Measurements from ENCODE around the gene GPR37L1.

GPR37L1 gene

DNA sequence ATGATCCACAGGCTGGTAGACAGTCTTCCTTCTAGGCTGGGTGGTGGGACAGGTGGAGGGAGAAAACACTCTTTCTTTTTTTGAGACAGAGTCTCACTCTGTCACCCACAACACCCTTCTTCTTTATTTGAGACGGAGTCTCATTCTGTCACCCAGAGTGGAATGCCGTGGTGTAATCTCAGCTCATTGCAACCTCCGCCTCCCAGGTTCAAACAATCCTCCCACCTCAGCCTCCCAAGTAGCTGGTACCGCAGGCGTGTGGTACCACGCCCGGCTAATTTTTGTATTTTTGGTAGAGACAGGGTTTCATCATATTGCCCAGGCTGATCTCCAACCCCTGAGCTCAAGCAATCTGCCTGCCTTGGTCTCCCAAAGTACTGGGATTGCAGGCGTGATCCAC, 2.9 kb downstream of the GPR37L1 start:
- Histone ChIP-seq H3K27me3 (ENCODE audit: insufficient read depth, poor library complexity, severe bottlenecking) (no peaks in the 10 kb centered on the region), H3K4me3 (replicated peaks; ENCODE audit: insufficient read depth, low read length) (no peak overlapping the region), H3K27ac (replicated peaks) (no peak overlapping the region)
- no peak for DNase-seq (ENCODE audit: low read depth in 1 of 2, low spot score in 1 of 2)
- TF ChIP-seq POLR2AphosphoS5 (IDR thresholded peaks at IDR 0.05; ENCODE audit: low read depth), result no peak
- TF ChIP-seq GABPA (IDR thresholded peaks at IDR 0.05; ENCODE audit: low read depth), result no peak
- no peak for TF ChIP-seq SPI1 (IDR thresholded peaks at IDR 0.05; ENCODE audit: borderline replicate concordance, low read depth)
- TF ChIP-seq, protein P1, sequence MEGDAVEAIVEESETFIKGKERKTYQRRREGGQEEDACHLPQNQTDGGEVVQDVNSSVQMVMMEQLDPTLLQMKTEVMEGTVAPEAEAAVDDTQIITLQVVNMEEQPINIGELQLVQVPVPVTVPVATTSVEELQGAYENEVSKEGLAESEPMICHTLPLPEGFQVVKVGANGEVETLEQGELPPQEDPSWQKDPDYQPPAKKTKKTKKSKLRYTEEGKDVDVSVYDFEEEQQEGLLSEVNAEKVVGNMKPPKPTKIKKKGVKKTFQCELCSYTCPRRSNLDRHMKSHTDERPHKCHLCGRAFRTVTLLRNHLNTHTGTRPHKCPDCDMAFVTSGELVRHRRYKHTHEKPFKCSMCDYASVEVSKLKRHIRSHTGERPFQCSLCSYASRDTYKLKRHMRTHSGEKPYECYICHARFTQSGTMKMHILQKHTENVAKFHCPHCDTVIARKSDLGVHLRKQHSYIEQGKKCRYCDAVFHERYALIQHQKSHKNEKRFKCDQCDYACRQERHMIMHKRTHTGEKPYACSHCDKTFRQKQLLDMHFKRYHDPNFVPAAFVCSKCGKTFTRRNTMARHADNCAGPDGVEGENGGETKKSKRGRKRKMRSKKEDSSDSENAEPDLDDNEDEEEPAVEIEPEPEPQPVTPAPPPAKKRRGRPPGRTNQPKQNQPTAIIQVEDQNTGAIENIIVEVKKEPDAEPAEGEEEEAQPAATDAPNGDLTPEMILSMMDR (IDR thresholded peaks at IDR 0.05; ENCODE audit: insufficient read depth, low read length), result no peak
- TF ChIP-seq, protein P2, sequence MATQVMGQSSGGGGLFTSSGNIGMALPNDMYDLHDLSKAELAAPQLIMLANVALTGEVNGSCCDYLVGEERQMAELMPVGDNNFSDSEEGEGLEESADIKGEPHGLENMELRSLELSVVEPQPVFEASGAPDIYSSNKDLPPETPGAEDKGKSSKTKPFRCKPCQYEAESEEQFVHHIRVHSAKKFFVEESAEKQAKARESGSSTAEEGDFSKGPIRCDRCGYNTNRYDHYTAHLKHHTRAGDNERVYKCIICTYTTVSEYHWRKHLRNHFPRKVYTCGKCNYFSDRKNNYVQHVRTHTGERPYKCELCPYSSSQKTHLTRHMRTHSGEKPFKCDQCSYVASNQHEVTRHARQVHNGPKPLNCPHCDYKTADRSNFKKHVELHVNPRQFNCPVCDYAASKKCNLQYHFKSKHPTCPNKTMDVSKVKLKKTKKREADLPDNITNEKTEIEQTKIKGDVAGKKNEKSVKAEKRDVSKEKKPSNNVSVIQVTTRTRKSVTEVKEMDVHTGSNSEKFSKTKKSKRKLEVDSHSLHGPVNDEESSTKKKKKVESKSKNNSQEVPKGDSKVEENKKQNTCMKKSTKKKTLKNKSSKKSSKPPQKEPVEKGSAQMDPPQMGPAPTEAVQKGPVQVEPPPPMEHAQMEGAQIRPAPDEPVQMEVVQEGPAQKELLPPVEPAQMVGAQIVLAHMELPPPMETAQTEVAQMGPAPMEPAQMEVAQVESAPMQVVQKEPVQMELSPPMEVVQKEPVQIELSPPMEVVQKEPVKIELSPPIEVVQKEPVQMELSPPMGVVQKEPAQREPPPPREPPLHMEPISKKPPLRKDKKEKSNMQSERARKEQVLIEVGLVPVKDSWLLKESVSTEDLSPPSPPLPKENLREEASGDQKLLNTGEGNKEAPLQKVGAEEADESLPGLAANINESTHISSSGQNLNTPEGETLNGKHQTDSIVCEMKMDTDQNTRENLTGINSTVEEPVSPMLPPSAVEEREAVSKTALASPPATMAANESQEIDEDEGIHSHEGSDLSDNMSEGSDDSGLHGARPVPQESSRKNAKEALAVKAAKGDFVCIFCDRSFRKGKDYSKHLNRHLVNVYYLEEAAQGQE (IDR thresholded peaks at IDR 0.05; ENCODE audit: insufficient replicate concordance, low read depth), result no peak

DNA sequence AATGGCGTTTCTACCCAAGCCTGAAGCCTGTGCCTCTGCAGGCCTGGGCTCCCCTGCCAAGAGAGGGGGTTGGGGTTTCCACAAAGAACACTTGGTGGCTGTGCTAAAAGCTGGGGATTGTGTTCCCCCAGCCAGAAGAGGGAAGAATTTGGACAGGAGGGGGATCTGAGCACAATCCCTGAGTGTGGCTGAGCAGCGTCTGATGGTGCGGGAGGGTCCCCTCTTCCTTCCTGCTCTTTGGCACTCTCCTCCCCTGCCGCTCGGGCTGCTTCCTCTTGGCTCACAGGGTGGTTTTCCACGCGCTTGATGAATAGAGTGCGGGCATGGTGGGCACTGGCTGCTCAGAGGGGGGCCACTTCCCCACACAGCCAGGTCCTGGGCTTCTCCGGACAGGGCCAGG, 3.7 kb downstream of the GPR37L1 start:
- H3K27me3 ChIP-seq (ENCODE audit: insufficient read depth, poor library complexity, severe bottlenecking), result no peaks in the 10 kb centered on the region
- no peak overlapping the region for H3K27ac ChIP-seq (replicated peaks)
- H3K4me3 ChIP-seq (replicated peaks; ENCODE audit: insufficient read depth, low read length), result no peak overlapping the region
- DNase-seq (ENCODE audit: low read depth in 1 of 2, low spot score in 1 of 2), result no peak
- TF ChIP-seq POLR2AphosphoS5 (IDR thresholded peaks at IDR 0.05; ENCODE audit: low read depth), result no peak
- TF ChIP-seq GABPA (IDR thresholded peaks at IDR 0.05; ENCODE audit: low read depth), result no peak
- TF ChIP-seq, protein P1 (IDR thresholded peaks at IDR 0.05; ENCODE audit: insufficient read depth, low read length), result no peak
- no peak for TF ChIP-seq SPI1 (IDR thresholded peaks at IDR 0.05; ENCODE audit: borderline replicate concordance, low read depth)
- TF ChIP-seq, protein P2 (IDR thresholded peaks at IDR 0.05; ENCODE audit: insufficient replicate concordance, low read depth), result no peak

DNA sequence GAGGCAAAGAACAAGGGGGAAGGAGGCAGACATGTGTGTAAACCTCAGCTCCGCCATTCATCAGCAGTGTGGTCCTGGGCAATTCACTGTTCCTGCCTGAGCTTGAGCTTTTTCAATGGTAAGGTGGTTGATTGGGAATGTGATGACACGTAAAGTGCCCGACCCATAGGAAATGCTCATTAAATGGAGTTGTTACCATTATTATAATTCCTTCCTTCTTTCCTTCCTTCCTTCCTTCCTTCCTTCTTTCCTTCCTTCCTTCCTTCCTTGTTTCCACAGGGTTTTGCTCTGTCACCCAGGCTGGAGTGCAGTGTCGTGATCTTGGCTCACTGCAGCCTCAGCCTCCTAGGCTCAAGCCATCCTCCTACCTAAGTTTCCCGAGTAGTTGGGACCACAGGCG, 4.3 kb downstream of the GPR37L1 start:
- H3K27me3 ChIP-seq (ENCODE audit: insufficient read depth, poor library complexity, severe bottlenecking), result no peaks in the 10 kb centered on the region
- H3K27ac ChIP-seq (replicated peaks), result no peak overlapping the region
- TF ChIP-seq GABPA (IDR thresholded peaks at IDR 0.05; ENCODE audit: low read depth) (no peak), SPI1 (IDR thresholded peaks at IDR 0.05; ENCODE audit: borderline replicate concordance, low read depth) (no peak), POLR2AphosphoS5 (IDR thresholded peaks at IDR 0.05; ENCODE audit: low read depth) (no peak)
- TF ChIP-seq, protein P1 (IDR thresholded peaks at IDR 0.05; ENCODE audit: insufficient read depth, low read length), result no peak
- TF ChIP-seq, protein P2 (IDR thresholded peaks at IDR 0.05; ENCODE audit: insufficient replicate concordance, low read depth), result no peak
- no peak for DNase-seq (ENCODE audit: low read depth in 1 of 2, low spot score in 1 of 2)
- H3K4me3 ChIP-seq (replicated peaks; ENCODE audit: insufficient read depth, low read length), result no peak overlapping the region
